Effector memory CD4-positive, alpha-beta T cell (primary cell): ENCODE data around the gene MAP2K6.

ENCODE experiments used
- DNase-seq, 3 donors: peaks; one replicate each; pipeline ENCODE4 v3.0.0-alpha.2; 2020
- H3K27ac ChIP-seq: 2 replicates; pipeline ENCODE4 v1.7.0; 2013; ENCODE audit warnings: mild to moderate bottlenecking, low read length, moderate library complexity; ENCODE audit not compliant: insufficient read depth, poor library complexity, severe bottlenecking
- H3K27me3 ChIP-seq: replicated peaks from 2 replicates; pipeline ENCODE4 v1.7.0; 2013; ENCODE audit warnings: mild to moderate bottlenecking, low read length; ENCODE audit not compliant: insufficient read depth, control insufficient read depth, poor library complexity, severe bottlenecking
- H3K36me3 ChIP-seq: 2 replicates; pipeline ENCODE4 v1.7.0; 2013; ENCODE audit warnings: mild to moderate bottlenecking, low read length, moderate library complexity; ENCODE audit not compliant: control insufficient read depth, insufficient read depth
- H3K4me1 ChIP-seq: 2 replicates; pipeline ENCODE4 v1.7.0; 2013; ENCODE audit warnings: low read length, mild to moderate bottlenecking; ENCODE audit not compliant: control insufficient read depth, insufficient read depth, poor library complexity, severe bottlenecking
- H3K4me3 ChIP-seq: 2 replicates; pipeline ENCODE4 v1.7.0; 2013; ENCODE audit warnings: low read length, low read depth, mild to moderate bottlenecking; ENCODE audit not compliant: insufficient read depth, poor library complexity, severe bottlenecking
- H3K9me3 ChIP-seq: 2 replicates; pipeline ENCODE4 v1.7.0; 2013; ENCODE audit warnings: mild to moderate bottlenecking, low read length, moderate library complexity; ENCODE audit not compliant: control insufficient read depth

Gene MAP2K6

GRCh38 chr17:69454051-69454450 is 39.6 kb downstream of the MAP2K6 start:
- H3K9me3 ChIP-seq = no peaks in the 10 kb centered on the region
- no peaks in the 10 kb centered on the region for H3K36me3 ChIP-seq
- H3K27ac ChIP-seq = no peak overlapping the region
- no peak overlapping the region for H3K4me3 ChIP-seq
- no peaks in the 10 kb centered on the region for H3K4me1 ChIP-seq
- DNase-seq = no peak
- no peaks in the 10 kb centered on the region for H3K27me3 ChIP-seq

- H3K27ac ChIP-seq = no peak overlapping the region
These were observed 40.5 kb downstream of the MAP2K6 start for GRCh38 chr17:69455040-69455439.

GRCh38 chr17:69457603-69458002 is 43.1 kb downstream of the MAP2K6 start:
- DNase-seq = no peak
- Histone ChIP-seq H3K9me3 (no peaks in the 10 kb centered on the region), H3K4me1 (no peaks in the 10 kb centered on the region), H3K36me3 (no peaks in the 10 kb centered on the region), H3K4me3 (no peak overlapping the region), H3K27ac (no peak overlapping the region), H3K27me3 (no peaks in the 10 kb centered on the region)

More at GRCh38 chr17:69455040-69455439, 40.5 kb downstream of the MAP2K6 start:
- no peaks in the 10 kb centered on the region for H3K4me1 ChIP-seq
- H3K27me3 ChIP-seq = no peaks in the 10 kb centered on the region
- no peaks in the 10 kb centered on the region for H3K36me3 ChIP-seq
- DNase-seq = no peak
- no peak overlapping the region for H3K4me3 ChIP-seq
- H3K9me3 ChIP-seq = no peaks in the 10 kb centered on the region

- no peak for DNase-seq
- Histone ChIP-seq H3K36me3 (no peaks in the 10 kb centered on the region), H3K4me1 (no peaks in the 10 kb centered on the region), H3K4me3 (no peak overlapping the region), H3K27ac (no peak overlapping the region), H3K27me3 (no peaks in the 10 kb centered on the region), H3K9me3 (no peaks in the 10 kb centered on the region)
These were observed 46.7 kb downstream of the MAP2K6 start for GRCh38 chr17:69460963-69461922.

GRCh38 chr17:69461951-69462369 is 47.5 kb downstream of the MAP2K6 start:
- no peaks in the 10 kb centered on the region for H3K9me3 ChIP-seq
- no peak for DNase-seq
- no peak overlapping the region for H3K27ac ChIP-seq
- no peaks in the 10 kb centered on the region for H3K36me3 ChIP-seq
- no peaks in the 10 kb centered on the region for H3K27me3 ChIP-seq
- H3K4me1 ChIP-seq = no peaks in the 10 kb centered on the region
- H3K4me3 ChIP-seq = no peak overlapping the region

- DNase-seq = no peak
- Histone ChIP-seq H3K27ac (no peak overlapping the region), H3K4me3 (no peak overlapping the region), H3K36me3 (no peaks in the 10 kb centered on the region), H3K27me3 (no peaks in the 10 kb centered on the region), H3K4me1 (no peaks in the 10 kb centered on the region), H3K9me3 (no peaks in the 10 kb centered on the region)
These were observed 48.4 kb downstream of the MAP2K6 start for GRCh38 chr17:69462882-69463281.

GRCh38 chr17:69466451-69466850 is 52.0 kb downstream of the MAP2K6 start:
- no peaks in the 10 kb centered on the region for H3K36me3 ChIP-seq
- H3K27me3 ChIP-seq = no peaks in the 10 kb centered on the region
- H3K4me3 ChIP-seq = no peak overlapping the region
- H3K4me1 ChIP-seq = no peaks in the 10 kb centered on the region
- H3K27ac ChIP-seq = no peak overlapping the region
- no peak for DNase-seq
- H3K9me3 ChIP-seq = no peaks in the 10 kb centered on the region

GRCh38 chr17:69466905-69467667 is 52.6 kb downstream of the MAP2K6 start:
- H3K27me3 ChIP-seq = no peaks in the 10 kb centered on the region
- no peak overlapping the region for H3K4me3 ChIP-seq
- no peaks in the 10 kb centered on the region for H3K9me3 ChIP-seq
- H3K36me3 ChIP-seq = no peaks in the 10 kb centered on the region
- no peaks in the 10 kb centered on the region for H3K4me1 ChIP-seq
- no peak overlapping the region for H3K27ac ChIP-seq
- no peak for DNase-seq

GRCh38 chr17:69468207-69468606 is 53.7 kb downstream of the MAP2K6 start:
- Histone ChIP-seq H3K36me3 (no peaks in the 10 kb centered on the region), H3K27me3 (no peaks in the 10 kb centered on the region), H3K9me3 (no peaks in the 10 kb centered on the region), H3K4me1 (no peaks in the 10 kb centered on the region), H3K4me3 (no peak overlapping the region), H3K27ac (no peak overlapping the region)
- no peak for DNase-seq

- H3K4me3 ChIP-seq = no peak overlapping the region
- no peak for DNase-seq
- H3K9me3 ChIP-seq = no peaks in the 10 kb centered on the region
- no peak overlapping the region for H3K27ac ChIP-seq
- H3K27me3 ChIP-seq = no peaks in the 10 kb centered on the region
- no peaks in the 10 kb centered on the region for H3K4me1 ChIP-seq
- no peaks in the 10 kb centered on the region for H3K36me3 ChIP-seq
These were observed 56.2 kb downstream of the MAP2K6 start for GRCh38 chr17:69470702-69471101.
